HepG2 (cell line): ENCODE data around the gene SCGB1C1. TPM values are rescaled to one million over a fixed set of nuclear protein-coding genes. Genes with fewer than 3 reads are reported as not detected.

ENCODE experiments used
- BATF2 ChIP-seq: sonication (generic); formaldehyde crosslinking; IDR thresholded peaks from 2 replicates; pipeline ENCODE4 v1.8.0; 2022; ENCODE audit warnings: mild to moderate bottlenecking, missing genetic modification reagents, moderate library complexity
- GATAD2A ChIP-seq: IDR thresholded peaks from 2 replicates; pipeline ENCODE4 v1.6.1; 2016
- HOXA5 ChIP-seq: sonication (generic); formaldehyde crosslinking; IDR thresholded peaks from 2 replicates; pipeline ENCODE4 v1.4.0; 2020; ENCODE audit warnings: missing genetic modification reagents
- HOXA9 ChIP-seq: sonication (generic); formaldehyde crosslinking; IDR thresholded peaks from 2 replicates; pipeline ENCODE4 v1.8.1; 2022; ENCODE audit warnings: missing genetic modification reagents, mild to moderate bottlenecking, moderate library complexity, borderline replicate concordance
- KDM5B ChIP-seq: sonication (generic); formaldehyde crosslinking; IDR thresholded peaks from 2 replicates; pipeline ENCODE4 v1.4.0; 2020; ENCODE audit warnings: missing genetic modification reagents, mild to moderate bottlenecking, borderline replicate concordance
- KLF11 ChIP-seq: IDR thresholded peaks from 2 replicates; pipeline ENCODE4 v1.6.1; 2016; ENCODE audit warnings: missing compliant biosample characterization
- MED8 ChIP-seq: sonication (generic); formaldehyde crosslinking; IDR thresholded peaks from 2 replicates; pipeline ENCODE4 v1.8.1; 2023; ENCODE audit warnings: mild to moderate bottlenecking, missing genetic modification reagents; ENCODE audit not compliant: insufficient replicate concordance
- MEF2D ChIP-seq: sonication (generic); formaldehyde crosslinking; IDR thresholded peaks from 2 replicates; pipeline ENCODE4 v1.5.1; 2020; ENCODE audit warnings: mild to moderate bottlenecking, missing genetic modification reagents
- MTERF4 ChIP-seq: sonication (generic); formaldehyde crosslinking; IDR thresholded peaks from 2 replicates; pipeline ENCODE4 v1.8.0; 2023; ENCODE audit warnings: mild to moderate bottlenecking, missing genetic modification reagents
- NFE2 ChIP-seq: sonication (generic); formaldehyde crosslinking; IDR thresholded peaks from 2 replicates; pipeline ENCODE4 v1.4.0; 2020; ENCODE audit warnings: missing genetic modification reagents
- NKX3-1 ChIP-seq: sonication (generic); formaldehyde crosslinking; IDR thresholded peaks from 2 replicates; pipeline ENCODE4 v1.5.0; 2020; ENCODE audit warnings: missing genetic modification reagents
- PPARG ChIP-seq: conservative IDR thresholded peaks from 2 replicates; pipeline ENCODE4 v1.6.1; 2016; ENCODE audit warnings: missing biosample characterization, missing genetic modification reagents
- REXO4 ChIP-seq: sonication (generic); formaldehyde crosslinking; IDR thresholded peaks from 2 replicates; pipeline ENCODE4 v1.8.0; 2022; ENCODE audit warnings: missing genetic modification reagents, mild to moderate bottlenecking, borderline replicate concordance
- TBL1XR1 ChIP-seq: fragments of 150-350 bp; IDR thresholded peaks from 2 replicates; pipeline ENCODE4 v1.6.1; 2014; ENCODE audit warnings: borderline replicate concordance, low read length; ENCODE audit not compliant: partially characterized antibody
- ZBED4 ChIP-seq: sonication (generic); formaldehyde crosslinking; IDR thresholded peaks from 2 replicates; pipeline ENCODE4 v1.4.0; 2020; ENCODE audit warnings: missing genetic modification reagents, borderline replicate concordance
- ZNF101 ChIP-seq: sonication (generic); formaldehyde crosslinking; IDR thresholded peaks from 2 replicates; pipeline ENCODE4 v1.4.0; 2020; ENCODE audit warnings: mild to moderate bottlenecking, low read depth, missing genetic modification reagents, borderline replicate concordance
- ZNF431 ChIP-seq: sonication (generic); formaldehyde crosslinking; IDR thresholded peaks from 2 replicates; pipeline ENCODE4 v1.9.0; 2022; ENCODE audit warnings: missing genetic modification reagents, low read depth, mild to moderate bottlenecking, borderline replicate concordance
- ZNF501 ChIP-seq: sonication (generic); formaldehyde crosslinking; IDR thresholded peaks from 2 replicates; pipeline ENCODE4 v1.5.1; 2020; ENCODE audit warnings: mild to moderate bottlenecking, moderate library complexity, missing genetic modification reagents
- ZNF512B ChIP-seq: sonication (generic); formaldehyde crosslinking; IDR thresholded peaks from 2 replicates; pipeline ENCODE4 v1.5.1; 2020; ENCODE audit warnings: missing genetic modification reagents, mild to moderate bottlenecking, borderline replicate concordance
- ZNF652 ChIP-seq: IDR thresholded peaks from 2 replicates; pipeline ENCODE4 v1.6.1; 2016; ENCODE audit warnings: low read depth, borderline replicate concordance
- ZNF850 ChIP-seq: sonication (generic); formaldehyde crosslinking; conservative IDR thresholded peaks from 2 replicates; pipeline ENCODE4 v1.9.0; 2021; ENCODE audit warnings: mild to moderate bottlenecking, missing genetic modification reagents
- polyA plus RNA-seq, 8 experiments: library from polyadenylated mRNA; depleted of rRNA in 3 of 8; stranded (reverse) in 7 of 8; unstranded in 1 of 8; fragments of >200 nt; fragmentation: Illumina TruSeq in 4 of 8; extraction: Trizol in 4 of 8; gene quantifications; 2 replicates each; pipeline versions ENCODE4 v1.2.1 to v1.2.3, GENCODE V29; 2011 to 2016; ENCODE audit warnings: low read depth in 4 of 8, missing spikeins in 1 of 8, mixed read lengths in 1 of 8; ENCODE audit not compliant: insufficient read depth in 1 of 8
- total RNA-seq, 5 experiments: library from RNA; depleted of rRNA; stranded (reverse); fragments of >200 nt; fragmentation: Illumina TruSeq; extraction: Trizol; gene quantifications; 2 replicates each; pipeline ENCODE4 v1.2.3, GENCODE V29; 2016; ENCODE audit warnings: low read depth in 1 of 5

The SCGB1C1 gene
- total and polyA plus RNA-seq, 2 of the 13 experiments (the other 11 are each of a cell fraction or from before 2014, with no cell fraction given): not detected

- TF ChIP-seq ZNF101 (CRISPR knock-in tag) (no peak), BATF2 (no peak), GATAD2A (CRISPR knock-in tag) (peak; percentile 47), NKX3-1 (CRISPR knock-in tag) (peak; percentile 62; the same call in 1 of the 2 replicates), MTERF4 (CRISPR knock-in tag) (no peak), TBL1XR1 (no peak), ZNF512B (CRISPR knock-in tag) (no peak), HOXA9 (CRISPR knock-in tag) (no peak), NFE2 (CRISPR knock-in tag) (no peak), MED8 (CRISPR knock-in tag) (no peak), HOXA5 (CRISPR knock-in tag) (no peak; the same call in 1 of the 2 replicates), ZNF850 (CRISPR knock-in tag) (no peak), MEF2D (CRISPR knock-in tag) (no peak; the same call in 1 of the 2 replicates), ZNF431 (no peak), KLF11 (peak; percentile 44; the same call in 1 of the 2 replicates), KDM5B (CRISPR knock-in tag) (no peak), ZNF652 (CRISPR knock-in tag) (no peak), REXO4 (CRISPR knock-in tag) (no peak), ZBED4 (no peak), ZNF501 (CRISPR knock-in tag) (peak; percentile 94), PPARG (no peak)
Observed at GRCh38 chr11:236774-237767, 44.2 kb downstream of the SCGB1C1 start, which contains the start of gene PSMD13 (continued).
